GM18868 (cell line): ENCODE results near the gene ALPK3.

Experiments
- ATAC-seq: cut with Tn5 transposase; IDR thresholded peaks from one replicate; pipeline ENCODE4 v1.9.1; 2021; ENCODE audit warnings: mild to moderate bottlenecking, moderate library complexity; ENCODE audit not compliant: unreplicated experiment

ALPK3 gene

GRCh38 chr15:84913360-84913723 lies 96.2 kb downstream of the ALPK3 start:
- ATAC-seq: no peak

DNA sequence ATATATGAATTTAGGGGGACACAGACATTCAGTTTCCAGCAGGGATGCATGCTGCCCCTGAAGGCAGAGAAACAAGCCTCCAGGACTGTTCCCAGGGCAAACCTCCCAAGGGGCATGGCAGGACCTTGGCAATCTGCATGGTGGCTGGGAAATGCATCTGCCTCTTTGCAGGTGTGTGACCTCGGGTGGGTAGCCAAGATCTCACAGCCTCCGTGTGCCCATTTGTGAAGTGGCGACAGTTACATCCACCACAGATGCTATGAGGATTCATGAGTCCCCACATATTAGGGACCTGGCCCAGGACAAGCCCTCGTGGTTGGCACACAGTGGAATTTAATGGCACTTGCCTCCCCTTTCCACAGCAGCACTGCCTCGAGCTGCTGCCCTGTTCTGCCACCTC lies 97.2 kb downstream of the ALPK3 start:
- no peak for ATAC-seq

GRCh38 chr15:84914909-84915605 lies 97.9 kb downstream of the ALPK3 start:
- peak; percentile 99 for ATAC-seq

DNA sequence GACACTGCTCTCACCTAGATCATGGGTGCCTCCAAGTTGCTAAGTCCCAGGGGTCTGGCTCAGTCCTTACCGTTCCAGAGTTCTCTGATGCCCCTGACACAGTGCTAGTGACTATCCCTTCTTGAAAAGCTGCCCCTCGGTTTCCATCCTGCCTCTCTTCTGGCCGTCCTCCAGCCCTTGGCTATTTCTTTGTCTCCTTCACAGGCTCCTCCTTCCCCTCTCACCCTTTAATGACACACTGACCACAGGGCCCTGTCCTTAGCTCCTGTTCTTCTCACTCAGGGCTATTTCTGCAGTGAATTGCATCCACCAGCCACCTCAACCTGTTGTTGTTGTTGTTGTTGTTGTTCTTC lies 98.4 kb downstream of the ALPK3 start:
- ATAC-seq: no peak

GRCh38 chr15:84917452-84917851 lies 100.3 kb downstream of the ALPK3 start:
- no peak for ATAC-seq

DNA sequence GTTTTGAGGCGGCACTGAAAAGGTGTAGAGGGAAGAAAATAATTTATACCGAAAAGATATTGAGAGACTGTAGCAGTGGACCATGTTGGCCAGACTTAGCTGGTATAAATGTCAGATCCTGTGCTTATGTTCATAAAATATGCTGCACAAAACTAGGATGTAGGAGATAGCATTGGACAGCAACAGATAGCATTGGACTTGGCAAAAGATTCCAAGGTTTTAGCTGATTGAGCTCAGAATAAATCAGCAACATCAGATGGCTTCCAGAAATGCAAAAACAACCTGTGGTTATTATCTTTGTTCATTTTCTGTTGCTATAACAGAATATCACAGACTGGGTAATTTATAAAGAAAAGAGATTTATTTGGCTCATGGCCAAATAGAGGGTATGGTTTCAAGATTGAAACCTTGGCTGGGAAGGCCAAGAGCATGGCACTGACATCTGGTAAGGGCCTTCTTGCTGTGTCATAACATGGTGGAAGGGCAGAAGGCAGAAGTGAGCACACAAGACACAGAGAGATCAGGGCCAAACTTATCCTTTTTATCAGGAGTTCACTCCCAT lies 102.0 kb downstream of the ALPK3 start:
- ATAC-seq: no peak

GRCh38 chr15:84921121-84921520 lies 104.0 kb downstream of the ALPK3 start:
- no peak for ATAC-seq

GRCh38 chr15:84922530-84922929 lies 105.4 kb downstream of the ALPK3 start:
- ATAC-seq: no peak
